ENCODE measurements around the gene ATP6V0E1.

GRCh38 chr5:173056783-173057061, 73.2 kb downstream of the ATP6V0E1 start:
- TF ChIP-seq CTCF (IDR thresholded peaks at IDR 0.05; ENCODE audit: low read depth, low read length): no peak
- no peak for TF ChIP-seq EZH2phosphoT487 (IDR thresholded peaks at IDR 0.05; ENCODE audit: low read depth)

Measured in OCI-LY3 (cell line).